HCT116 (cell line): ENCODE data around the gene COL28A1. TPM values are rescaled to one million over a fixed set of nuclear protein-coding genes. Genes with fewer than 3 reads are reported as not detected.

Experiments
- ATAC-seq: fragments of 200-7000 bp; cut with Tn5 transposase; 2 replicates; pipeline ENCODE4 v1.9.1; 2020; ENCODE audit warnings: mild to moderate bottlenecking, moderate library complexity
- BruUV-seq: library from RNA; stranded (reverse); fragments of 400-500 nt; replicated peaks from 2 replicates; lab custom pipeline; 2021; lab: Mats Ljungman, UMichigan
- CTCF ChIA-PET: fragments of 300-600 bp; sonication (Branson Sonifier 250); formaldehyde crosslinking; loops from one replicate; lab custom pipeline; 2021; ENCODE audit warnings: antibody characterized with exemption; lab: Charles Lee
- POLR2A ChIA-PET: fragments of 300-600, 350-600 bp; sonication (Branson Sonifier 250); formaldehyde crosslinking; loops from one replicate; lab custom pipeline; 2021; ENCODE audit warnings: antibody characterized with exemption; lab: Charles Lee
- RAD21 ChIA-PET, 2 experiments: fragments of 300-600 bp; sonication (Branson Sonifier 250); formaldehyde crosslinking; loops; one replicate each; lab custom pipeline; 2023; ENCODE audit warnings: low total read pairs in 2 of 2; ENCODE audit not compliant: uncharacterized antibody in 2 of 2, unreplicated experiment in 2 of 2, low non-redundant PET in 1 of 2; lab: Charles Lee
- DNase-seq: peaks from one replicate; pipeline ENCODE4 v3.0.0-alpha.2; 2010; ENCODE audit warnings: low read depth, low spot score
- H2AFZ ChIP-seq: fragments of 200-600 bp; shearing (Covaris generic), sonication (generic); 2 replicates; pipeline ENCODE4 v1.6.1; 2017; ENCODE audit warnings: low read depth, mixed run types, mixed read lengths, antibody characterized with exemption, low read length; ENCODE audit not compliant: poor library complexity, severe bottlenecking
- H3K27ac ChIP-seq: 2 replicates; pipeline ENCODE4 v1.5.1; 2012; ENCODE audit warnings: low read depth, low read length
- H3K27me3 ChIP-seq: fragments of 200-600 bp; sonication (generic); 2 replicates; pipeline ENCODE4 v1.6.1; 2016; ENCODE audit warnings: mixed run types, low read length, mixed read lengths; ENCODE audit not compliant: insufficient read depth
- H3K36me3 ChIP-seq, 2 experiments: fragments of 200-500 bp in 1 of 2; fragments of 200-600 bp in 1 of 2; sonication (Bioruptor generic) in 1 of 2; sonication (generic) in 1 of 2; 2 replicates each; pipeline versions ENCODE4 v1.5.1 to v1.6.1; 2014 to 2016; ENCODE audit warnings: low read length in 2 of 2, inconsistent platforms in 1 of 2, mixed read lengths in 1 of 2, mixed run types in 1 of 2; ENCODE audit not compliant: insufficient read depth in 2 of 2, control insufficient read depth in 1 of 2
- H3K4me1 ChIP-seq, 2 experiments: fragments of 200-600 bp in 1 of 2; sonication (generic) in 1 of 2; 2 replicates each; pipeline versions ENCODE4 v1.5.1 to v1.6.1; 2012 to 2017; ENCODE audit warnings: low read length in 2 of 2, inconsistent platforms in 1 of 2, mild to moderate bottlenecking in 1 of 2, mixed read lengths in 1 of 2, mixed run types in 1 of 2, moderate library complexity in 1 of 2; ENCODE audit not compliant: insufficient read depth in 2 of 2, control insufficient read depth in 1 of 2
- H3K4me2 ChIP-seq: fragments of 200-600 bp; sonication (generic); 2 replicates; pipeline ENCODE4 v1.6.1; 2017; ENCODE audit warnings: mixed run types, low read length, mixed read lengths
- H3K4me3 ChIP-seq, 2 experiments: fragments of 200-600 bp in 1 of 2; sonication (generic) in 1 of 2; replicated peaks in 1 of 2; 2 replicates each; pipeline ENCODE4 v1.5.1; 2011 to 2016; ENCODE audit warnings: low read length in 2 of 2, control low read depth in 1 of 2, low read depth in 1 of 2, mild to moderate bottlenecking in 1 of 2, mixed read lengths in 1 of 2, mixed run types in 1 of 2
- H3K79me2 ChIP-seq: fragments of 200-600 bp; sonication (generic); 2 replicates; pipeline ENCODE4 v1.6.1; 2017; ENCODE audit warnings: mild to moderate bottlenecking, mixed run types, low read length, moderate library complexity, mixed read lengths; ENCODE audit not compliant: insufficient read depth
- H3K9ac ChIP-seq: fragments of 200-600 bp; sonication (generic); 2 replicates; pipeline ENCODE4 v1.6.1; 2016; ENCODE audit warnings: low read length, mixed read lengths
- H3K9me2 ChIP-seq: fragments of 200-600 bp; sonication (generic), shearing (Covaris generic); 2 replicates; pipeline ENCODE4 v1.6.1; 2017; ENCODE audit warnings: mixed run types, mild to moderate bottlenecking, moderate library complexity; ENCODE audit not compliant: insufficient read depth
- H3K9me3 ChIP-seq, 2 experiments: fragments of 200-500 bp in 1 of 2; fragments of 200-600 bp in 1 of 2; sonication (Bioruptor generic) in 1 of 2; sonication (generic) in 1 of 2; 2 replicates each; pipeline ENCODE4 v1.6.1; 2014 to 2017; ENCODE audit warnings: low read length in 2 of 2, mixed read lengths in 2 of 2, inconsistent platforms in 1 of 2, low read depth in 1 of 2, mild to moderate bottlenecking in 1 of 2, mixed run types in 1 of 2, moderate library complexity in 1 of 2; ENCODE audit not compliant: control insufficient read depth in 1 of 2, insufficient read depth in 1 of 2
- H4K20me1 ChIP-seq: fragments of 200-600 bp; sonication (generic), shearing (Covaris generic); 2 replicates; pipeline ENCODE4 v1.6.1; 2017; ENCODE audit warnings: mixed run types, mild to moderate bottlenecking, moderate library complexity; ENCODE audit not compliant: insufficient read depth
- CBX3 ChIP-seq: IDR thresholded peaks from 2 replicates; pipeline ENCODE4 v1.6.1; 2012; ENCODE audit warnings: low read depth
- EGR1 ChIP-seq: IDR thresholded peaks from 2 replicates; pipeline ENCODE4 v1.6.1; 2012; ENCODE audit warnings: low read depth
- EZH2 ChIP-seq: fragments of 200-600 bp; sonication (generic); IDR thresholded peaks from 2 replicates; pipeline ENCODE4 v1.6.1; 2017; ENCODE audit warnings: antibody characterized with exemption, mixed run types
- EZH2phosphoT487 ChIP-seq: fragments of 200-600 bp; IDR thresholded peaks from 2 replicates; pipeline ENCODE4 v1.6.1; 2018; ENCODE audit warnings: antibody characterized with exemption, borderline replicate concordance
- FOSL1 ChIP-seq: IDR thresholded peaks from 2 replicates; pipeline ENCODE4 v1.6.1; 2012; ENCODE audit warnings: low read depth
- JUND ChIP-seq: IDR thresholded peaks from 2 replicates; pipeline ENCODE4 v1.6.1; 2012
- MAX ChIP-seq: IDR thresholded peaks from 2 replicates; pipeline ENCODE4 v1.6.1; 2012
- POLR2AphosphoS5 ChIP-seq: IDR thresholded peaks from 2 replicates; pipeline ENCODE4 v1.6.1; 2011; ENCODE audit warnings: mild to moderate bottlenecking, low read depth, low read length, moderate library complexity
- RAD21 ChIP-seq: IDR thresholded peaks from 2 replicates; pipeline ENCODE4 v1.6.1; 2012; ENCODE audit warnings: low read depth, mild to moderate bottlenecking
- REST ChIP-seq: IDR thresholded peaks from 2 replicates; pipeline ENCODE4 v1.6.1; 2012; ENCODE audit warnings: low read depth
- SIN3A ChIP-seq: IDR thresholded peaks from 2 replicates; pipeline ENCODE4 v1.6.1; 2012; ENCODE audit warnings: low read depth
- SP1 ChIP-seq: IDR thresholded peaks from 2 replicates; pipeline ENCODE4 v1.6.1; 2012; ENCODE audit warnings: low read depth
- SRF ChIP-seq: IDR thresholded peaks from 2 replicates; pipeline ENCODE4 v1.6.1; 2012; ENCODE audit warnings: low read depth
- TCF7L2 ChIP-seq: IDR thresholded peaks from 2 replicates; pipeline ENCODE4 v1.7.0; 2011; ENCODE audit warnings: borderline replicate concordance, inconsistent platforms; ENCODE audit not compliant: insufficient read depth, insufficient read length; ENCODE audit errors: extremely low read depth
- YY1 ChIP-seq: IDR thresholded peaks from 2 replicates; pipeline ENCODE4 v1.6.1; 2011; ENCODE audit warnings: low read length, low read depth, moderate library complexity, mild to moderate bottlenecking; ENCODE audit not compliant: insufficient replicate concordance; ENCODE audit errors: extremely low read depth
- ZNF274 ChIP-seq: fragments of 200-500 bp; sonication (Bioruptor generic); IDR thresholded peaks from 2 replicates; pipeline ENCODE4 v1.6.1; 2014; ENCODE audit warnings: mild to moderate bottlenecking, low read depth, low read length, inconsistent platforms
- intact Hi-C: fragments of 100-400 bp; cut with micrococcal nuclease; formaldehyde crosslinking; loops from 2 replicates; pipeline ENCODE4 v1.10.0; 2022
- total RNA-seq: library from RNA; stranded (reverse); gene quantifications from one replicate; pipeline ENCODE4 v1.2.1, GENCODE V29; 2021; ENCODE audit not compliant: unreplicated experiment

The COL28A1 gene
- total RNA-seq, 1 experiment from 2014 or later = 0.12 TPM

- DNase-seq (no peak), ATAC-seq (no peak)
- Histone ChIP-seq H3K4me3 (no peak overlapping the region), H4K20me1 (no peaks in the 10 kb centered on the region), H2AFZ (no peak overlapping the region), H3K36me3 (no peaks in the 10 kb centered on the region), H3K9me2 (no peaks in the 10 kb centered on the region), H3K9ac (no peak overlapping the region), H3K27me3 (no peaks in the 10 kb centered on the region), H3K9me3 (no peaks in the 10 kb centered on the region), H3K79me2 (no peaks in the 10 kb centered on the region), H3K4me2 (no peak overlapping the region), H3K4me1 (no peaks in the 10 kb centered on the region), H3K27ac (no peak overlapping the region)
- POLR2A ChIA-PET = no interaction called here
- CTCF ChIA-PET = no interaction called here
- no TSS peak for BruUV-seq
- intact Hi-C loops = no loop called here
- TF ChIP-seq SRF = no peak
- TF ChIP-seq EGR1 = no peak
- TF ChIP-seq POLR2AphosphoS5 = no peak
- no peak for TF ChIP-seq JUND
- no peak for TF ChIP-seq MAX
- no peak for TF ChIP-seq EZH2phosphoT487
- no peak for TF ChIP-seq RAD21
- TF ChIP-seq SP1 = no peak
- no peak for TF ChIP-seq YY1
- TF ChIP-seq SIN3A = no peak
- TF ChIP-seq CBX3 = no peak
- TF ChIP-seq ZNF274 = no peak
- TF ChIP-seq TCF7L2 = no peak
- no peak for TF ChIP-seq FOSL1
- no peak for TF ChIP-seq REST
- no peak for TF ChIP-seq EZH2
- RAD21 ChIA-PET = no interaction called here
These were observed 102.7 kb downstream of the COL28A1 start for GRCh38 chr7:7432979-7433378.
